ENCODE data around the gene DPM2. TPM values are rescaled to one million over a fixed set of nuclear protein-coding genes. Genes with fewer than 3 reads are reported as not detected.
A peak's percentile ranks its signal among the peaks of the same experiment; 100 is the strongest.

The DPM2 gene
- total RNA-seq, 1 donor from 2014 or later = 9.1 TPM

- Histone ChIP-seq H3K27me3 (peaks cover 39% of the 10 kb centered on the region), H3K4me1 (peaks cover 20% of the 10 kb centered on the region), H3K4me3 (peak overlapping the region; percentile 73), H3F3A (ENCODE audit: low read depth) (peaks cover 49% of the 10 kb centered on the region), H2AFZ (replicated peaks) (peak overlapping the region; percentile 5), H3K79me2 (ENCODE audit: low read depth) (peaks cover 4% of the 10 kb centered on the region), H3K36me3 (no peaks in the 10 kb centered on the region), H3K27ac (no peak overlapping the region), H3K9ac (no peak overlapping the region), H3K9me3 (ENCODE audit: low read depth) (no peaks in the 10 kb centered on the region), H4K20me1 (ENCODE audit: low read depth) (peaks cover 33% of the 10 kb centered on the region), H3K4me2 (peak overlapping the region; percentile 76)
- Mint-ChIP-seq H3K9me3 (peaks cover 2% of the 10 kb centered on the region), H3K4me3 (peak overlapping the region; percentile 83), H3K27ac (no peak overlapping the region), H3K4me1 (peaks cover 32% of the 10 kb centered on the region), H3K36me3 (peaks cover 3% of the 10 kb centered on the region), H3K27me3 (ENCODE audit: insufficient read depth, low read depth) (peaks cover 34% of the 10 kb centered on the region)
- TF ChIP-seq, protein P1, sequence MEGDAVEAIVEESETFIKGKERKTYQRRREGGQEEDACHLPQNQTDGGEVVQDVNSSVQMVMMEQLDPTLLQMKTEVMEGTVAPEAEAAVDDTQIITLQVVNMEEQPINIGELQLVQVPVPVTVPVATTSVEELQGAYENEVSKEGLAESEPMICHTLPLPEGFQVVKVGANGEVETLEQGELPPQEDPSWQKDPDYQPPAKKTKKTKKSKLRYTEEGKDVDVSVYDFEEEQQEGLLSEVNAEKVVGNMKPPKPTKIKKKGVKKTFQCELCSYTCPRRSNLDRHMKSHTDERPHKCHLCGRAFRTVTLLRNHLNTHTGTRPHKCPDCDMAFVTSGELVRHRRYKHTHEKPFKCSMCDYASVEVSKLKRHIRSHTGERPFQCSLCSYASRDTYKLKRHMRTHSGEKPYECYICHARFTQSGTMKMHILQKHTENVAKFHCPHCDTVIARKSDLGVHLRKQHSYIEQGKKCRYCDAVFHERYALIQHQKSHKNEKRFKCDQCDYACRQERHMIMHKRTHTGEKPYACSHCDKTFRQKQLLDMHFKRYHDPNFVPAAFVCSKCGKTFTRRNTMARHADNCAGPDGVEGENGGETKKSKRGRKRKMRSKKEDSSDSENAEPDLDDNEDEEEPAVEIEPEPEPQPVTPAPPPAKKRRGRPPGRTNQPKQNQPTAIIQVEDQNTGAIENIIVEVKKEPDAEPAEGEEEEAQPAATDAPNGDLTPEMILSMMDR (IDR thresholded peaks at IDR 0.05) = no peak
- TF ChIP-seq EZH2phosphoT487 (IDR thresholded peaks at IDR 0.05) (no peak), EZH2 (IDR thresholded peaks at IDR 0.05) (no peak)
- DNase-seq (ENCODE audit: low spot score) = peak; percentile 21
Measured at GRCh38 chr9:127931092-127931881, 6.4 kb downstream of the DPM2 start.

DNA sequence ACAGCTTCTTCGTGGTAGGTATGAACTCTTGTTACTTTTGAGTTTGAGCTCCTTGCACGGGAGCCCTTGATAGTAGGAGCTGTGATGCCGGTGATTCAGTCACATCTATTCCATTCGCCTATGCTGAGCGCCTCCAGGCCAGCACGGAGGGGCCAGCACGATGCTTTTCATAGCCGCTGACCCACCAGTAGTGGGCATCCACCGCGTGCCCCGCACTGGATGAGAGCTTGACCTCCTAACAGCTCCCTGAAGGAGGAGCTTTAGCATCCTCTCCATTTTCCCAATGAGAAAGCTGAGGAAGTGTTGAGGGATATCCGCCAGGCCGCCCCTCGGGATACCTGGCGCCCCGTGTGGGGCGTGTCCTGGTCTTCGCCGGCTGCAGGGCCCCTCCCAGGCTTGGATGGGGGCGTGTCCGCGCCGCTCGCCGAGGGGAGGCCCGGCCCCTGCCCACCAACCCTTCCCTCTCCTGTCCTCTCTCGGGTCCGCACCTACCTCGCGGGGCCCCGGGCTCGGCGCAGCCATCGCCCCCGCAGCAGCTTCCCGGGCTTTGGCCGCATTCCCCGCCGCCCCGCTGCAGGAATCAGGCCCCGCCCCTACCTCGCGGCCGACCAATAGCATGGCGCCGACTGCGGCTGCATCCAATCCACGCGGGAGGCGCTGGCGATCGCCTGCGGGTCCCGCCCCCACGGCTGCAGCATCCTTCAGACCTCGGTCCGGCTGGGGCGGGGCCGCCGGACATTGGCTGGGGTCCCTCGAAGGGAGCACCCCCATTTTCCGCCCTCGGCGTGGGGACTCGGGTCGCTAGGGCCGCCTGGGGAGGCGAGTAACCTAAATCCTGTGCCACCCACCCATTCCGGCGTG, 7.2 kb downstream of the DPM2 start, which contains the start of gene PIP5KL1:
PIP5KL1 (minus strand) TSS at position 547 of the 861 bp plus-strand sequence; CDS start at position 522, 25 bp downstream.
- peak within 1 kb of the TSS; percentile 76 for H3K4me2 ChIP-seq
- no peaks in the 10 kb centered on the region for H3K36me3 ChIP-seq
- H3F3A ChIP-seq (ENCODE audit: low read depth) = peaks cover 54% of the 10 kb centered on the region
- Mint-ChIP-seq H3K27me3 (ENCODE audit: insufficient read depth, low read depth) (peaks cover 41% of the 10 kb centered on the region), H3K9me3 (peaks cover 2% of the 10 kb centered on the region), H3K4me3 (peak within 1 kb of the TSS; percentile 83), H3K27ac (no peak within 1 kb of the TSS), H3K4me1 (peaks cover 25% of the 10 kb centered on the region), H3K36me3 (no peaks in the 10 kb centered on the region)
- DNase-seq (ENCODE audit: low spot score) = peak; percentile 96
- H3K27me3 ChIP-seq = peaks cover 46% of the 10 kb centered on the region
- no peak within 1 kb of the TSS for H3K27ac ChIP-seq
- H3K4me1 ChIP-seq = peaks cover 21% of the 10 kb centered on the region
- no peak for TF ChIP-seq EZH2phosphoT487 (IDR thresholded peaks at IDR 0.05)
- TF ChIP-seq, protein P1 (IDR thresholded peaks at IDR 0.05) = peak; percentile 31
- no peaks in the 10 kb centered on the region for H3K79me2 ChIP-seq (ENCODE audit: low read depth)
- no peaks in the 10 kb centered on the region for H3K9me3 ChIP-seq (ENCODE audit: low read depth)
- H4K20me1 ChIP-seq (ENCODE audit: low read depth) = peaks cover 32% of the 10 kb centered on the region
- H3K9ac ChIP-seq = no peak within 1 kb of the TSS
- H2AFZ ChIP-seq (replicated peaks) = peak within 1 kb of the TSS; percentile 5
- H3K4me3 ChIP-seq = peak within 1 kb of the TSS; percentile 73

DNA sequence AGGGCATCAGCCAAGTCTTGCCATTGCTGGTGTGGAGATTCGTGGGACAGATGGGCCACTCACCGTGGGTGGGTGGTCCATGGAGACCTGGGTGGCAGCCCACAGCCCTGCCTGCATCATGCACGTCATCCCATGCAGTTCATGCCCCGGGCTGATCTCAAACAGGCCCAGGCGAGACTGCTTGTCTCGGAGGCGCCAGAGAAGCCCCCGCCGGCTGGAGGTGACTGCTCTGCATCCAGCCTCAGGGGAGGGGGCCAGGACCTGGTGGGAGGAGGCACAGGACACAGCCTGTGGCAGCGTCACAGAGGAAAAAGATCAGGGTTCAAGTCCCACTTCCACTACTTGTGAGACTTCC, 8.1 kb downstream of the DPM2 start:
- H3K4me3 ChIP-seq = no peak overlapping the region
- H3K4me3 Mint-ChIP-seq = peak overlapping the region; percentile 83
- H3K36me3 Mint-ChIP-seq = no peaks in the 10 kb centered on the region
- H3K36me3 ChIP-seq = no peaks in the 10 kb centered on the region
- peaks cover 46% of the 10 kb centered on the region for H3K27me3 ChIP-seq
- H3K4me1 ChIP-seq = peaks cover 21% of the 10 kb centered on the region
- peaks cover 54% of the 10 kb centered on the region for H3F3A ChIP-seq (ENCODE audit: low read depth)
- peaks cover 22% of the 10 kb centered on the region for H3K4me1 Mint-ChIP-seq
- H3K9me3 ChIP-seq (ENCODE audit: low read depth) = no peaks in the 10 kb centered on the region
- DNase-seq (ENCODE audit: low spot score) = no peak
- TF ChIP-seq EZH2 (IDR thresholded peaks at IDR 0.05) (no peak), EZH2phosphoT487 (IDR thresholded peaks at IDR 0.05) (no peak)
- TF ChIP-seq, protein P1 (IDR thresholded peaks at IDR 0.05) = no peak
- peaks cover 47% of the 10 kb centered on the region for H3K27me3 Mint-ChIP-seq (ENCODE audit: insufficient read depth, low read depth)
- no peak overlapping the region for H3K27ac Mint-ChIP-seq
- peaks cover 30% of the 10 kb centered on the region for H4K20me1 ChIP-seq (ENCODE audit: low read depth)
- no peak overlapping the region for H3K27ac ChIP-seq
- no peaks in the 10 kb centered on the region for H3K79me2 ChIP-seq (ENCODE audit: low read depth)
- H2AFZ ChIP-seq (replicated peaks) = no peak overlapping the region
- H3K9me3 Mint-ChIP-seq = peaks cover 2% of the 10 kb centered on the region
- peak overlapping the region; percentile 76 for H3K4me2 ChIP-seq
- H3K9ac ChIP-seq = no peak overlapping the region
